Endodermal cell (in vitro differentiated cells): ENCODE data around the gene GAPDHS. TPM values are rescaled to one million over a fixed set of nuclear protein-coding genes. Genes with fewer than 3 reads are reported as not detected.

Experiments used
- DNase-seq: peaks from one replicate; pipeline ENCODE4 v3.0.0-alpha.2; 2017
- H3K27ac ChIP-seq: 2 replicates; pipeline ENCODE4 v1.5.1; 2013; ENCODE audit warnings: mild to moderate bottlenecking, low read depth, low read length, moderate library complexity
- H3K27me3 ChIP-seq: 2 replicates; pipeline ENCODE4 v1.6.1; 2013; ENCODE audit warnings: mild to moderate bottlenecking, low read length, moderate library complexity; ENCODE audit not compliant: insufficient read depth, control insufficient read depth, poor library complexity, severe bottlenecking
- H3K36me3 ChIP-seq: 2 replicates; pipeline ENCODE4 v1.7.0; 2013; ENCODE audit warnings: mild to moderate bottlenecking, low read length, moderate library complexity; ENCODE audit not compliant: control insufficient read depth, insufficient read depth
- H3K4me1 ChIP-seq: one replicate; pipeline ENCODE4 v1.7.0; 2013; ENCODE audit warnings: low read length; ENCODE audit not compliant: control insufficient read depth, insufficient read depth
- H3K4me3 ChIP-seq: 2 replicates; pipeline ENCODE4 v1.5.1; 2013; ENCODE audit warnings: mild to moderate bottlenecking, low read length, moderate library complexity
- H3K9ac ChIP-seq: 2 replicates; pipeline ENCODE4 v1.6.1; 2013; ENCODE audit warnings: mild to moderate bottlenecking, low read length, moderate library complexity; ENCODE audit not compliant: poor library complexity, severe bottlenecking; ENCODE audit errors: extremely low read depth
- H3K9me3 ChIP-seq: 2 replicates; pipeline ENCODE4 v1.6.1; 2013; ENCODE audit warnings: mild to moderate bottlenecking, low read length, moderate library complexity; ENCODE audit not compliant: control insufficient read depth
- H3K27ac Mint-ChIP-seq: 2 replicates; pipeline ENCODE4 v1.8.0; 2020; ENCODE audit warnings: mixed read lengths
- H3K27me3 Mint-ChIP-seq: 2 replicates; pipeline ENCODE4 v1.8.0; 2021; ENCODE audit warnings: mild to moderate bottlenecking, mixed read lengths; ENCODE audit not compliant: insufficient read depth
- H3K36me3 Mint-ChIP-seq: 2 replicates; pipeline ENCODE4 v1.8.0; 2020; ENCODE audit warnings: low read depth, mixed read lengths
- H3K4me1 Mint-ChIP-seq: 2 replicates; pipeline ENCODE4 v1.8.0; 2020; ENCODE audit warnings: mixed read lengths
- H3K4me3 Mint-ChIP-seq: 2 replicates; pipeline ENCODE4 v1.8.0; 2020; ENCODE audit warnings: mild to moderate bottlenecking, moderate library complexity, mixed read lengths
- H3K9me3 Mint-ChIP-seq: 2 replicates; pipeline ENCODE4 v1.8.0; 2020; ENCODE audit warnings: mild to moderate bottlenecking, mixed read lengths
- CTCF ChIP-seq: fragments of 200-600 bp; sonication (generic); conservative IDR thresholded peaks from 2 replicates; pipeline ENCODE4 v1.5.0; 2021; ENCODE audit warnings: antibody characterized with exemption, mild to moderate bottlenecking
- WGBS, 2 experiments: methylation state at CpG; one replicate each; pipeline versions ENCODE4 v1.1.5 to v1.1.7; 2013; ENCODE audit warnings: missing lambda C conversion rate in 2 of 2, mixed read lengths in 1 of 2; ENCODE audit not compliant: insufficient coverage in 1 of 2, insufficient read length in 1 of 2; 5-methylcytosine and 5-hydroxymethylcytosine counted together
- total RNA-seq, 2 donors: library from RNA; stranded (reverse); fragmentation: NEBNext Ultra II Directional in 1 of 2; extraction: Animal tissue kit (Norgen Biotek cat#: 25700) in 1 of 2; gene quantifications; 2 replicates in 1 of 2; 3 replicates in 1 of 2; pipeline ENCODE4 v1.2.1, GENCODE V29; 2021

GAPDHS gene
- total RNA-seq, 2 donors from 2014 or later, result not detected

GRCh38 chr19:35533822-35534392 is 651 bp downstream of the GAPDHS start:
- H3K27ac Mint-ChIP-seq, result peak overlapping the region; percentile 30
- peak; percentile 79 for DNase-seq
- Histone ChIP-seq H3K4me1 (no peaks in the 10 kb centered on the region), H3K36me3 (no peaks in the 10 kb centered on the region), H3K27ac (no peak overlapping the region), H3K9ac (no peak overlapping the region), H3K4me3 (no peak overlapping the region), H3K27me3 (no peaks in the 10 kb centered on the region), H3K9me3 (no peaks in the 10 kb centered on the region)
- 91 to 92% methylated on average over 9 to 30 of the region's 30 CpGs for WGBS, 2 experiments
- H3K4me3 Mint-ChIP-seq, result no peak overlapping the region
- H3K36me3 Mint-ChIP-seq, result no peaks in the 10 kb centered on the region
- H3K4me1 Mint-ChIP-seq, result peaks cover 25% of the 10 kb centered on the region
- H3K9me3 Mint-ChIP-seq, result no peaks in the 10 kb centered on the region
- TF ChIP-seq CTCF, result peak; percentile 12
- peaks cover 14% of the 10 kb centered on the region for H3K27me3 Mint-ChIP-seq

GRCh38 chr19:35534803-35535480 is 1.7 kb downstream of the GAPDHS start:
- H3K27ac ChIP-seq, result no peak overlapping the region
- no peak overlapping the region for H3K4me3 ChIP-seq
- H3K9ac ChIP-seq, result no peak overlapping the region
- Mint-ChIP-seq H3K27me3 (peaks cover 6% of the 10 kb centered on the region), H3K4me3 (no peak overlapping the region), H3K36me3 (peaks cover 3% of the 10 kb centered on the region), H3K9me3 (no peaks in the 10 kb centered on the region), H3K4me1 (peaks cover 25% of the 10 kb centered on the region), H3K27ac (no peak overlapping the region)
- no peak for TF ChIP-seq CTCF
- WGBS, 2 experiments, result 88 to 91% methylated on average over 4 to 10 of the region's 10 CpGs
- no peak for DNase-seq
- H3K4me1 ChIP-seq, result no peaks in the 10 kb centered on the region
- H3K36me3 ChIP-seq, result no peaks in the 10 kb centered on the region
- H3K27me3 ChIP-seq, result no peaks in the 10 kb centered on the region
- H3K9me3 ChIP-seq, result no peaks in the 10 kb centered on the region

DNA sequence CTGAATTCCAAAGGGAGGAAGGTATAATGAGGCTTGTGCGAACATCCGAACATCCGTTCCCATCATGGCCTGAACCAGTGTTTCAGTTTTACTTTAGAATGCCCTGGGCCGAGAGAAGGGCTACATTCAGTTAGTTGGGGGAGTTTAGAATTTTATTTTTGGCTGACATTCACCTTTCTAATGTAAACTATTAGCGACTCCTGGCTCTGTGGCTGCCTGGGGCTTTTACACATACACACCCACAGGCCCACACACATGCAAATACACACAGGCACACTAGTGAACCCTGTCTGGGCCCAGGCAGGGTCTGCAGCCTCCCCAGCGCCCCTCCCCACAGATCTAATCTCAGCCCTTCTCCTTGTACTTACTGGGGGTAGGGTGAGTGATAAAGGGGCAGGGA is 6.1 kb downstream of the GAPDHS start:
- Mint-ChIP-seq H3K27me3 (no peaks in the 10 kb centered on the region), H3K4me3 (no peak overlapping the region), H3K4me1 (peaks cover 15% of the 10 kb centered on the region), H3K27ac (no peak overlapping the region), H3K9me3 (no peaks in the 10 kb centered on the region), H3K36me3 (peaks cover 31% of the 10 kb centered on the region)
- H3K36me3 ChIP-seq, result peaks cover 16% of the 10 kb centered on the region
- DNase-seq, result no peak
- no peaks in the 10 kb centered on the region for H3K9me3 ChIP-seq
- no peaks in the 10 kb centered on the region for H3K4me1 ChIP-seq
- no peak overlapping the region for H3K4me3 ChIP-seq
- no peak for TF ChIP-seq CTCF
- no peak overlapping the region for H3K9ac ChIP-seq
- no peaks in the 10 kb centered on the region for H3K27me3 ChIP-seq
- H3K27ac ChIP-seq, result no peak overlapping the region
- WGBS, 2 experiments, result 80 to 96% methylated on average over 4 to 5 of the region's 6 CpGs
